NT2/D1 (cell line): Measurements from ENCODE around the gene ATXN2.
"Not testable (repeated sequence)": the region's sequence is repeated elsewhere in the genome, so short reads cannot be mapped to it uniquely, and the experiment has no call there.

Source experiments
- SUZ12 ChIP-seq: IDR thresholded peaks from 2 replicates; pipeline ENCODE4 v1.6.1; 2011; ENCODE audit not compliant: insufficient read length, insufficient read depth; ENCODE audit errors: extremely low read depth
- YY1 ChIP-seq: IDR thresholded peaks from 2 replicates; pipeline ENCODE4 v1.6.1; 2011; ENCODE audit not compliant: insufficient read length, insufficient read depth
- ZNF274 ChIP-seq: IDR thresholded peaks from 2 replicates; pipeline ENCODE4 v1.6.1; 2011; ENCODE audit warnings: mild to moderate bottlenecking, low read depth, low read length

DNA sequence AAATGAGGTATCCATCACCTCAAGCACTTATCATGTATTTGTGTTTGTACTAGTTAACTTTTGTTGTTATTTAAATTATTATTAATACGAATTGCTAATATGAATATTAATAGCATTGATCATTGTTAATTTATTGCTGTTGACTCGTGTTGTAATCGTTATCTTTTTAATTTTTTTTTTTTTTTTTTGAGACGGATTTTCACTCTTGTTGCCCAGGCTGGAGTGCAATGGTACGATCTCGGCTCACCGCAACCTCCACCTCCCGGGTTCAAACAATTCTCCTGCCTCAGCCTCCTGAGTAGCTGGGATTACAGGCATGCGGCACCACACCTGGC is 196.7 kb downstream of the ATXN2 start:
- not testable (repeated sequence) for TF ChIP-seq ZNF274, YY1, SUZ12
